GM21390 (cell line): Measurements from ENCODE around the gene GPATCH4.
"Not testable (repeated sequence)": the region's sequence is repeated elsewhere in the genome, so short reads cannot be mapped to it uniquely, and the experiment has no call there.

ENCODE experiments used
- ATAC-seq: cut with Tn5 transposase; IDR thresholded peaks from one replicate; pipeline ENCODE4 v1.9.1; 2021; ENCODE audit not compliant: unreplicated experiment

Gene GPATCH4

GRCh38 chr1:156627313-156627880 is 26.1 kb upstream of the GPATCH4 start:
- ATAC-seq, result no peak

GRCh38 chr1:156626079-156626438 is 24.8 kb upstream of the GPATCH4 start:
- no peak for ATAC-seq

- ATAC-seq, result no peak
These were observed 24.3 kb upstream of the GPATCH4 start for GRCh38 chr1:156625436-156626078.

GRCh38 chr1:156624814-156625435 is 23.6 kb upstream of the GPATCH4 start:
- ATAC-seq, result no peak

- ATAC-seq, result no peak
These were observed 22.9 kb upstream of the GPATCH4 start for GRCh38 chr1:156623946-156624813.

- no peak for ATAC-seq
These were observed 21.5 kb upstream of the GPATCH4 start for GRCh38 chr1:156622581-156623297.

GRCh38 chr1:156619582-156619955 is 18.3 kb upstream of the GPATCH4 start:
- no peak for ATAC-seq

GRCh38 chr1:156618853-156619581 is 17.7 kb upstream of the GPATCH4 start, which contains the start of gene HAPLN2:
HAPLN2 (plus strand) TSS chr1:156619415; CDS start chr1:156623491, 4,076 bp downstream.
- no peak for ATAC-seq

- no peak for ATAC-seq
These were observed 15.2 kb upstream of the GPATCH4 start for GRCh38 chr1:156616463-156616862.

GRCh38 chr1:156615946-156616345 is 14.7 kb upstream of the GPATCH4 start:
- no peak for ATAC-seq

GRCh38 chr1:156612666-156613065 is 11.4 kb upstream of the GPATCH4 start:
- no peak for ATAC-seq

- ATAC-seq, result not testable (repeated sequence)
These were observed 8.8 kb upstream of the GPATCH4 start for GRCh38 chr1:156610072-156610471.

GRCh38 chr1:156608981-156609380 is 7.7 kb upstream of the GPATCH4 start:
- ATAC-seq, result no peak

GRCh38 chr1:156608036-156608674 is 6.9 kb upstream of the GPATCH4 start:
- ATAC-seq, result peak; percentile 81

- not testable (repeated sequence) for ATAC-seq
These were observed 6.1 kb upstream of the GPATCH4 start for GRCh38 chr1:156607344-156607743.

GRCh38 chr1:156602557-156602993 is 1.3 kb upstream of the GPATCH4 start:
- no peak for ATAC-seq

- no peak for ATAC-seq
These were observed 613 bp upstream of the GPATCH4 start for GRCh38 chr1:156601892-156602291.

GRCh38 chr1:156600733-156601121 is 552 bp downstream of the GPATCH4 start:
- ATAC-seq, result no peak

GRCh38 chr1:156599811-156600210 is 1.5 kb downstream of the GPATCH4 start:
- ATAC-seq, result no peak
